SK-N-SH treated with all-trans-retinoic acid at 6 μM for 48 hours (cell line): ENCODE measurements around the gene FAM228B.

Experiments
- ATAC-seq: fragments of 200-7000 bp; cut with Tn5 transposase; 3 replicates; pipeline ENCODE4 v1.9.1; 2020; ENCODE audit warnings: mild to moderate bottlenecking, moderate library complexity
- ARNTL ChIP-seq: fragments of 450-650 bp; formaldehyde crosslinking; IDR thresholded peaks from 2 replicates; pipeline ENCODE4 v1.5.0; 2020; ENCODE audit warnings: low read depth, mild to moderate bottlenecking, moderate library complexity, borderline replicate concordance
- BACH2 ChIP-seq: fragments of 250-450 bp; sonication (Bioruptor Pico); IDR thresholded peaks from 2 replicates; pipeline ENCODE4 v1.9.0; 2021; ENCODE audit warnings: mild to moderate bottlenecking, borderline replicate concordance
- CSDC2 ChIP-seq: fragments of 250-450 bp; sonication (Bioruptor Pico); IDR thresholded peaks from 2 replicates; pipeline ENCODE4 v1.5.0; 2020; ENCODE audit warnings: mild to moderate bottlenecking, moderate library complexity
- ESRRG ChIP-seq: fragments of 250-450 bp; sonication (Bioruptor Pico); IDR thresholded peaks from 2 replicates; pipeline ENCODE4 v1.6.1; 2021; ENCODE audit warnings: mild to moderate bottlenecking
- GLIS3 ChIP-seq: fragments of 250-450 bp; sonication (Bioruptor Pico); IDR thresholded peaks from 2 replicates; pipeline ENCODE4 v1.5.0; 2020; ENCODE audit warnings: mild to moderate bottlenecking, moderate library complexity
- OSR1 ChIP-seq: fragments of 250-450 bp; sonication (Bioruptor Pico); IDR thresholded peaks from 2 replicates; pipeline ENCODE4 v1.8.0; 2022; ENCODE audit warnings: moderate library complexity, mild to moderate bottlenecking, inconsistent platforms
- PPARA ChIP-seq: fragments of 250-450 bp; sonication (Bioruptor Pico); IDR thresholded peaks from 2 replicates; pipeline ENCODE4 v1.5.0; 2020; ENCODE audit warnings: mild to moderate bottlenecking, borderline replicate concordance
- RARB ChIP-seq: fragments of 250-450 bp; sonication (Bioruptor Pico); IDR thresholded peaks from 2 replicates; pipeline ENCODE4 v1.8.0; 2021; ENCODE audit warnings: mild to moderate bottlenecking, moderate library complexity
- SNAI2 ChIP-seq: fragments of 250-450 bp; sonication (Bioruptor Pico); IDR thresholded peaks from 2 replicates; pipeline ENCODE4 v1.5.0; 2020; ENCODE audit warnings: mild to moderate bottlenecking, moderate library complexity
- TCF4 ChIP-seq: fragments of 250-450 bp; sonication (Bioruptor Pico); IDR thresholded peaks from 2 replicates; pipeline ENCODE4 v1.8.0; 2021; ENCODE audit warnings: mild to moderate bottlenecking, moderate library complexity, borderline replicate concordance
- TOX ChIP-seq: fragments of 250-450 bp; sonication (Bioruptor Pico); IDR thresholded peaks from 2 replicates; pipeline ENCODE4 v1.8.0; 2021; ENCODE audit warnings: mild to moderate bottlenecking, moderate library complexity, borderline replicate concordance
- ZC3H10 ChIP-seq: fragments of 250-450 bp; sonication (Bioruptor Pico); IDR thresholded peaks from 2 replicates; pipeline ENCODE4 v1.5.1; 2021; ENCODE audit warnings: mild to moderate bottlenecking, moderate library complexity
- ZFP3 ChIP-seq: fragments of 250-450 bp; sonication (Bioruptor Pico); IDR thresholded peaks from 2 replicates; pipeline ENCODE4 v1.5.0; 2020; ENCODE audit warnings: mild to moderate bottlenecking, moderate library complexity
- ZFP30 ChIP-seq: fragments of 450-650 bp; formaldehyde crosslinking; IDR thresholded peaks from 2 replicates; pipeline ENCODE4 v1.5.0; 2022; ENCODE audit warnings: mild to moderate bottlenecking, moderate library complexity
- ZNF565 ChIP-seq: fragments of 450-650 bp; formaldehyde crosslinking; conservative IDR thresholded peaks from 2 replicates; pipeline ENCODE4 v1.5.0; 2020; ENCODE audit warnings: low read depth, mild to moderate bottlenecking, moderate library complexity
- ZNF70 ChIP-seq: fragments of 450-650 bp; formaldehyde crosslinking; IDR thresholded peaks from 2 replicates; pipeline ENCODE4 v1.5.0; 2020; ENCODE audit warnings: mild to moderate bottlenecking, moderate library complexity
- ZNF8 ChIP-seq: fragments of 450-650 bp; formaldehyde crosslinking; IDR thresholded peaks from 2 replicates; pipeline ENCODE4 v1.5.0; 2020; ENCODE audit warnings: mild to moderate bottlenecking, moderate library complexity
- TF ChIP-seq, protein P1 (sequence below): fragments of 250-450 bp; sonication (Bioruptor Pico); IDR thresholded peaks from 2 replicates; pipeline ENCODE4 v1.5.0; 2020; ENCODE audit warnings: mild to moderate bottlenecking, moderate library complexity
- TF ChIP-seq, protein P2 (sequence below): fragments of 250-450 bp; sonication (Bioruptor Pico); IDR thresholded peaks from 2 replicates; pipeline ENCODE4 v1.8.0; 2020; ENCODE audit warnings: mild to moderate bottlenecking, moderate library complexity, borderline replicate concordance
- TF ChIP-seq, protein P3 (sequence below): fragments of 250-450 bp; sonication (Bioruptor Pico); IDR thresholded peaks from 2 replicates; pipeline ENCODE4 v1.5.1; 2020; ENCODE audit warnings: low read depth, mild to moderate bottlenecking, moderate library complexity
- TF ChIP-seq, protein P4 (sequence below): fragments of 250-450 bp; sonication (Bioruptor Pico); IDR thresholded peaks from 2 replicates; pipeline ENCODE4 v1.8.0; 2021; ENCODE audit warnings: low read depth, mild to moderate bottlenecking, moderate library complexity, borderline replicate concordance

Gene FAM228B

DNA sequence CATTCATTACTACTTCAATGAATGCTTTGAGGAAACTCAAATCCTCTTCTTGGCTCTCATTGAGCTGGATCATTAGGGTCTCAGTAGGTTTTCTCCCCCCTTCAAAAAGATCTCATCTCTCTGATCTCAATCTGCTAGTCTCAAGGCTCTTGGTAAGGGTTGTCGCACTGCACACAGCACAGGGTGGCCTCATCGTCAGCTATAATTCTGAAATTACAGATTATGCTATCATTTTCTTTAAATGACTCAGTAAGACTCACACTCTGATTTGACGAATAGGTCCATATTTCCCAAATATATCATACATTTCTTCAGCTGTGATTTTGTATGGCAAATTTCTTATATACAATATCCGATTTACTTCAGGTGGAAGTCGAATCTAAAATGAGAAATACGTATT, 49.5 kb upstream of the FAM228B start (continued):
- TF ChIP-seq, protein P1, sequence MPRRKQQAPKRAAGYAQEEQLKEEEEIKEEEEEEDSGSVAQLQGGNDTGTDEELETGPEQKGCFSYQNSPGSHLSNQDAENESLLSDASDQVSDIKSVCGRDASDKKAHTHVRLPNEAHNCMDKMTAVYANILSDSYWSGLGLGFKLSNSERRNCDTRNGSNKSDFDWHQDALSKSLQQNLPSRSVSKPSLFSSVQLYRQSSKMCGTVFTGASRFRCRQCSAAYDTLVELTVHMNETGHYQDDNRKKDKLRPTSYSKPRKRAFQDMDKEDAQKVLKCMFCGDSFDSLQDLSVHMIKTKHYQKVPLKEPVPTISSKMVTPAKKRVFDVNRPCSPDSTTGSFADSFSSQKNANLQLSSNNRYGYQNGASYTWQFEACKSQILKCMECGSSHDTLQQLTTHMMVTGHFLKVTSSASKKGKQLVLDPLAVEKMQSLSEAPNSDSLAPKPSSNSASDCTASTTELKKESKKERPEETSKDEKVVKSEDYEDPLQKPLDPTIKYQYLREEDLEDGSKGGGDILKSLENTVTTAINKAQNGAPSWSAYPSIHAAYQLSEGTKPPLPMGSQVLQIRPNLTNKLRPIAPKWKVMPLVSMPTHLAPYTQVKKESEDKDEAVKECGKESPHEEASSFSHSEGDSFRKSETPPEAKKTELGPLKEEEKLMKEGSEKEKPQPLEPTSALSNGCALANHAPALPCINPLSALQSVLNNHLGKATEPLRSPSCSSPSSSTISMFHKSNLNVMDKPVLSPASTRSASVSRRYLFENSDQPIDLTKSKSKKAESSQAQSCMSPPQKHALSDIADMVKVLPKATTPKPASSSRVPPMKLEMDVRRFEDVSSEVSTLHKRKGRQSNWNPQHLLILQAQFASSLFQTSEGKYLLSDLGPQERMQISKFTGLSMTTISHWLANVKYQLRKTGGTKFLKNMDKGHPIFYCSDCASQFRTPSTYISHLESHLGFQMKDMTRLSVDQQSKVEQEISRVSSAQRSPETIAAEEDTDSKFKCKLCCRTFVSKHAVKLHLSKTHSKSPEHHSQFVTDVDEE: no peak
- TF ChIP-seq PPARA (CRISPR knock-in tag): no peak
- TF ChIP-seq ZNF565 (CRISPR knock-in tag): no peak
- no peak for TF ChIP-seq ARNTL (CRISPR knock-in tag)
- TF ChIP-seq, protein P2, sequence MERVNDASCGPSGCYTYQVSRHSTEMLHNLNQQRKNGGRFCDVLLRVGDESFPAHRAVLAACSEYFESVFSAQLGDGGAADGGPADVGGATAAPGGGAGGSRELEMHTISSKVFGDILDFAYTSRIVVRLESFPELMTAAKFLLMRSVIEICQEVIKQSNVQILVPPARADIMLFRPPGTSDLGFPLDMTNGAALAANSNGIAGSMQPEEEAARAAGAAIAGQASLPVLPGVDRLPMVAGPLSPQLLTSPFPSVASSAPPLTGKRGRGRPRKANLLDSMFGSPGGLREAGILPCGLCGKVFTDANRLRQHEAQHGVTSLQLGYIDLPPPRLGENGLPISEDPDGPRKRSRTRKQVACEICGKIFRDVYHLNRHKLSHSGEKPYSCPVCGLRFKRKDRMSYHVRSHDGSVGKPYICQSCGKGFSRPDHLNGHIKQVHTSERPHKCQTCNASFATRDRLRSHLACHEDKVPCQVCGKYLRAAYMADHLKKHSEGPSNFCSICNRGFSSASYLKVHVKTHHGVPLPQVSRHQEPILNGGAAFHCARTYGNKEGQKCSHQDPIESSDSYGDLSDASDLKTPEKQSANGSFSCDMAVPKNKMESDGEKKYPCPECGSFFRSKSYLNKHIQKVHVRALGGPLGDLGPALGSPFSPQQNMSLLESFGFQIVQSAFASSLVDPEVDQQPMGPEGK: no peak
- TF ChIP-seq ZNF70 (CRISPR knock-in tag): no peak
- TF ChIP-seq TCF4 (CRISPR knock-in tag): no peak
- no peak for TF ChIP-seq ZC3H10 (CRISPR knock-in tag)
- TF ChIP-seq OSR1 (CRISPR knock-in tag): no peak
- TF ChIP-seq, all 23 proteins: peak for 0

DNA sequence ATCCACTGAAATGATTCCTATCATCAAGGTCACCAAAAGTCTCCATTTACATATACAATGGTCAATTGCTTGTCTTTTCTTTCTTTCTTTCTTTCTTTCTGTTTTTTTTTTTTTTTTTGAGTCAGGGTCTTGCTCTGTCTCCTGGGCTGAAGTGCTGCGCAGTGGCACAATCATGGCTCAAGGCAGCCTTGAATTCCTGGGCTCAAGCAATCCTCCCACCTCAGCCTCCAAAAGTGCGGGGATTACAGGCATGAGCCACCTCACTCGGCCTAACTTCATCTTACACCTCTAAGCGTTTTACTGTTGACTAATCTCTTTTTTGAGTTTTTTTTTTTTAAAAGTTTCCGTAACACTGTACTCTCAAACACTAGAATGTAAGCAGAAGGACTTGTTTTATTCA, 48.0 kb upstream of the FAM228B start:
- no peak for TF ChIP-seq SNAI2 (CRISPR knock-in tag)
- TF ChIP-seq ZNF70 (CRISPR knock-in tag): no peak
- TF ChIP-seq GLIS3 (CRISPR knock-in tag): no peak
- TF ChIP-seq, protein P3, sequence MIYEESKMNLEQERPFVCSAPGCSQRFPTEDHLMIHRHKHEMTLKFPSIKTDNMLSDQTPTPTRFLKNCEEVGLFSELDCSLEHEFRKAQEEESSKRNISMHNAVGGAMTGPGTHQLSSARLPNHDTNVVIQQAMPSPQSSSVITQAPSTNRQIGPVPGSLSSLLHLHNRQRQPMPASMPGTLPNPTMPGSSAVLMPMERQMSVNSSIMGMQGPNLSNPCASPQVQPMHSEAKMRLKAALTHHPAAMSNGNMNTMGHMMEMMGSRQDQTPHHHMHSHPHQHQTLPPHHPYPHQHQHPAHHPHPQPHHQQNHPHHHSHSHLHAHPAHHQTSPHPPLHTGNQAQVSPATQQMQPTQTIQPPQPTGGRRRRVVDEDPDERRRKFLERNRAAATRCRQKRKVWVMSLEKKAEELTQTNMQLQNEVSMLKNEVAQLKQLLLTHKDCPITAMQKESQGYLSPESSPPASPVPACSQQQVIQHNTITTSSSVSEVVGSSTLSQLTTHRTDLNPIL (CRISPR knock-in tag): no peak
- TF ChIP-seq CSDC2: no peak
- TF ChIP-seq ARNTL (CRISPR knock-in tag): no peak
- TF ChIP-seq RARB (CRISPR knock-in tag): no peak
- no peak for TF ChIP-seq ZFP30 (CRISPR knock-in tag)
- no peak for TF ChIP-seq OSR1 (CRISPR knock-in tag)
- no peak for TF ChIP-seq PPARA (CRISPR knock-in tag)
- no peak for TF ChIP-seq TCF4 (CRISPR knock-in tag)
- no peak for TF ChIP-seq TOX (CRISPR knock-in tag)
- TF ChIP-seq, protein P4, sequence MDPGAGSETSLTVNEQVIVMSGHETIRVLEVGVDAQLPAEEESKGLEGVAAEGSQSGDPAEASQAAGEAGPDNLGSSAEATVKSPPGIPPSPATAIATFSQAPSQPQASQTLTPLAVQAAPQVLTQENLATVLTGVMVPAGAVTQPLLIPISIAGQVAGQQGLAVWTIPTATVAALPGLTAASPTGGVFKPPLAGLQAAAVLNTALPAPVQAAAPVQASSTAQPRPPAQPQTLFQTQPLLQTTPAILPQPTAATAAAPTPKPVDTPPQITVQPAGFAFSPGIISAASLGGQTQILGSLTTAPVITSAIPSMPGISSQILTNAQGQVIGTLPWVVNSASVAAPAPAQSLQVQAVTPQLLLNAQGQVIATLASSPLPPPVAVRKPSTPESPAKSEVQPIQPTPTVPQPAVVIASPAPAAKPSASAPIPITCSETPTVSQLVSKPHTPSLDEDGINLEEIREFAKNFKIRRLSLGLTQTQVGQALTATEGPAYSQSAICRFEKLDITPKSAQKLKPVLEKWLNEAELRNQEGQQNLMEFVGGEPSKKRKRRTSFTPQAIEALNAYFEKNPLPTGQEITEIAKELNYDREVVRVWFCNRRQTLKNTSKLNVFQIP (CRISPR knock-in tag): no peak
- TF ChIP-seq ESRRG: no peak
- no peak for TF ChIP-seq BACH2 (CRISPR knock-in tag)
- TF ChIP-seq ZC3H10 (CRISPR knock-in tag): no peak
- TF ChIP-seq ZNF8 (CRISPR knock-in tag): no peak
- TF ChIP-seq, protein P1: no peak
- no peak for TF ChIP-seq ZFP3 (CRISPR knock-in tag)
- TF ChIP-seq, protein P2: no peak
- ATAC-seq: no peak
